GM12865 (cell line): Measurements from ENCODE around the gene ZNF236.
"Not testable (repeated sequence)": the region's sequence is repeated elsewhere in the genome, so short reads cannot be mapped to it uniquely, and the experiment has no call there.

ENCODE experiments used
- DNase-seq: peaks from one replicate; pipeline ENCODE4 v3.0.0; 2010; ENCODE audit warnings: low read depth
- H3K4me3 ChIP-seq: 2 replicates; pipeline ENCODE4 v1.5.1; 2011; ENCODE audit warnings: mild to moderate bottlenecking, low read depth, low read length, control low read depth
- TF ChIP-seq, protein P1 (sequence below): IDR thresholded peaks from 2 replicates; pipeline ENCODE4 v1.5.1; 2011; ENCODE audit warnings: low read length, control low read depth, low read depth, inconsistent platforms; ENCODE audit not compliant: insufficient read depth; ENCODE audit errors: missing control alignments

ZNF236 gene

DNA sequence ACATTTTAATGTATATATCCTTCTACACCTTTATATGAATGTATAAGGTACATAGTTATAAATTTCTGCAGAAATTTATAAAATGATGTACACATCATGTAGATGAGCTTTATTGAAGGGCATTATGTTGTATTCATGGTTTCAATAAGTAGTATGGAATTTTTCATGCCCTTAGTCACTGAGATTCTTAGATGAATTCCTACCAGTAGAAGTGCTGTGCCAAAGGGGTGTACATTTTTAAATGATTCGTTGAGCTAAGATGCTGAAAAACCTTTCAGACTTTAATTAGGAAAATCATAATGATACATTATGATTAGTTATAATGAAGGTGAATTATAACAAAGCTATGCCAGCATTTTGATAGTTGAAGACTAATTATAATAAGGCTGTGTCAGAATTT is 115.2 kb downstream of the ZNF236 start:
- TF ChIP-seq, protein P1, sequence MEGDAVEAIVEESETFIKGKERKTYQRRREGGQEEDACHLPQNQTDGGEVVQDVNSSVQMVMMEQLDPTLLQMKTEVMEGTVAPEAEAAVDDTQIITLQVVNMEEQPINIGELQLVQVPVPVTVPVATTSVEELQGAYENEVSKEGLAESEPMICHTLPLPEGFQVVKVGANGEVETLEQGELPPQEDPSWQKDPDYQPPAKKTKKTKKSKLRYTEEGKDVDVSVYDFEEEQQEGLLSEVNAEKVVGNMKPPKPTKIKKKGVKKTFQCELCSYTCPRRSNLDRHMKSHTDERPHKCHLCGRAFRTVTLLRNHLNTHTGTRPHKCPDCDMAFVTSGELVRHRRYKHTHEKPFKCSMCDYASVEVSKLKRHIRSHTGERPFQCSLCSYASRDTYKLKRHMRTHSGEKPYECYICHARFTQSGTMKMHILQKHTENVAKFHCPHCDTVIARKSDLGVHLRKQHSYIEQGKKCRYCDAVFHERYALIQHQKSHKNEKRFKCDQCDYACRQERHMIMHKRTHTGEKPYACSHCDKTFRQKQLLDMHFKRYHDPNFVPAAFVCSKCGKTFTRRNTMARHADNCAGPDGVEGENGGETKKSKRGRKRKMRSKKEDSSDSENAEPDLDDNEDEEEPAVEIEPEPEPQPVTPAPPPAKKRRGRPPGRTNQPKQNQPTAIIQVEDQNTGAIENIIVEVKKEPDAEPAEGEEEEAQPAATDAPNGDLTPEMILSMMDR = no peak
- DNase-seq = no peak
- H3K4me3 ChIP-seq = no peak overlapping the region

DNA sequence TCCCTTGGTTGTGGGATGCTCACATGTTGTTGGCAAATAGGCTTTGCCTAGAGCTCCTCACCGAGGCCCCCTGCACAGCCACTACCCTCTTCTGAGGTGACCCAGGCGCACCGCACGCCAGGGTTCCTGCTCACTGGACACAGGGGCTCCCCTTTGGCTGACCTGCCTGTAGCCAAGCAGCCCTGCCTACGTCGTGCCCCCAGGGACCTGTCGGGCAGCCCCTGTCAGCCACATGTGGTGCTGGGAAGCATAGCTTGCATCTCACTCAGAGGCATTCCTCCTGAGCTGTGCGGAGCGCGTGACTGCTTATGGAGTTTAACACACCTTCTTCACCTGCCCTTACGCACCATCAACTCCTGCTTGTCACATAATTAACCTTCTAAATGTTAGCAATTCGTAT is 116.3 kb downstream of the ZNF236 start:
- TF ChIP-seq, protein P1 = no peak
- H3K4me3 ChIP-seq = no peak overlapping the region
- no peak for DNase-seq

DNA sequence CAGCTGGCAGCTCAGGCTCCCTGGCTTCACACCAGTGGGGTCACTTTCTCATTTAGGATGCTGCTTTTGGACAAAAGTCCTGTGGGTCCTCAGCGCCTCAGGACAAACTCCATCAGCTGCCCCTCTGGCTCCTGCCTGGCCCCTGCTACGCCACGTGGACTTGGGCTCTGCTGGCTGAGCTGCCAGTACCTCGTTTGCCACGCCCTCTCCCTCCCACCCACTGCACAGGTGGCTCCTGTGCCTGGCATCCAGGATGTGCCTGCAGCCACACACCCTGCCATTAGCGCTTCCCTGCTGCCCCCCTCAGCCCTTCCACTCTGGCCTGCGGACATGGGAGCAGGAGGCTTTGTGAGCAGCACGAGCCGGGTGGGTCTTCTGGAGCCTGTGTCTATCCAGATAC is 118.9 kb downstream of the ZNF236 start:
- TF ChIP-seq, protein P1 = no peak
- no peak for DNase-seq
- no peak overlapping the region for H3K4me3 ChIP-seq

DNA sequence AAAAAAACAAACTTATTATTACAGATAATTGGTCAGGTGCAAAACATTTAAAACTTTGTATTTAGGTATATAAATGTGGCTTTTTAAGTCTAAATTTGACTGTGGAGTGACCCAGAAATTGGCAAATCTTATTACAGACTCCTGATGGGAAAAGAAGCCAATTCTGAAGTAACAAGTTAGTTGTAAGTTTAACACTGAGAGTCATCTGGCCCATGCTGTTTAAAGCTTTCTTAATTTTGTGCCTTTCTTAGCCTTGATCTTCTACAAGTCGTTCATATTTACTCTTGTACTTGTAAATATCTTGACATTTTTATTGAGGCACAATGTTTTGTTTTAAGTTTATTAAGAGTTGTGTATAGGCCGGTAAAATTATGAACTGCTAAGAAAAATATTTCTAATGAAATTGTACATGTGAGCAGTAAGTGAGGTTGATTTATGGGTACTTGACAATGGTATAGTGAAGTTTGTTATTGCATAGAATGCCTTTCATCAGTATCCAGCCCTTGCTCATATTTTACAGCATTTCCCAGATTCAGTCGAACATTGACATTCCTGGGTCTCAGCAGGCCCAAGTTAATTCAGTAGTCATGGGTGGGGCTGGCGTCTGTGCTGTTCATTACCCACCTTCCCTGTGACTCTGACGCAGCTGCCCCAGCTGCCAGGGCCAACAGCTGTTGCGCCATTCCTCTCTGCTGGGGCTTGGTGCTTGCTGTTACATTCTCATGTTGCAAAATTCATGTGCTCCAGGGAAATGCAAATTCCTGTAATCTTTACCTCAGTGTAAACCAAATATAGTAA is 121.4 kb downstream of the ZNF236 start:
- TF ChIP-seq, protein P1 = no peak
- H3K4me3 ChIP-seq = no peak overlapping the region
- DNase-seq = no peak

DNA sequence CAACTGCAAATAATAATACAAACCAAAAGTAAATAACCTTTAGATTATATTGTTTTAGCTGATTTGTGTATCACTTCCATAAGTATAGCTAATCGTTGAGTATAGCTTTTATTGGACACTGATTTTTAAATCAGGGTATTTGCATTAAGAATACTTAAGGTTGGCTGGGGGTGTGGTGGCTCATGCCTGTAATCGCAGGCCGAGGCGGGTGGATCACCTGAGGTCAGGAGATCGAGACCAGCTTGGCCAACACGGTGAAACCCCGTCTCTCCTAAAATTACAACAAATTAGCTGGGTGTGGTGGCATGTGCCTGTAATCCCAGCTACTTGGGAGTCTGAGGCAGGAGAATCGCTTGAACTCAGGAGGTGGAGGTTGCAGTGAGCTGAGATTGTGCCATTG is 122.0 kb downstream of the ZNF236 start:
- not testable (repeated sequence) for DNase-seq

DNA sequence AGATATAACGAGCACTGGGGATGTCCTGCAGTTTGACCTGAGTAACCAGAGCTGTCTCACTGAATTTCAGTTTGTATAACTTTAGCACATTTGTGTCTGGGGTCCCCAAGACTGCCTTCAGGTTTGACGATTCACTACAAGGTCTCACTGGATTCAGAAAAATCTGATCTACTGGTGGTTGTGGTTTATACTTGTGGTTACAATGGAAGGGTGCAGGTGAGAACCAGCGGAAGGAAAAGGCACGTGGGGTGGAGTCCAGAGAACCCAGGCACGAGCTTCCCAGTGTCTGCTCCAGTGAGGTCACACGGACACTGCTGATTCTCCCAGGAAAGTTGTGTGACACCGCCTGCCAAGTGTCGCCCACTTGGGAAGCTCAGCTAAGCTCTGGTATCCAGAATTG is 126.0 kb downstream of the ZNF236 start:
- TF ChIP-seq, protein P1 = no peak
- no peak for DNase-seq
- no peak overlapping the region for H3K4me3 ChIP-seq

More for the DNA sequence above, 122.0 kb downstream of the ZNF236 start:
- H3K4me3 ChIP-seq = not testable (repeated sequence)

DNA sequence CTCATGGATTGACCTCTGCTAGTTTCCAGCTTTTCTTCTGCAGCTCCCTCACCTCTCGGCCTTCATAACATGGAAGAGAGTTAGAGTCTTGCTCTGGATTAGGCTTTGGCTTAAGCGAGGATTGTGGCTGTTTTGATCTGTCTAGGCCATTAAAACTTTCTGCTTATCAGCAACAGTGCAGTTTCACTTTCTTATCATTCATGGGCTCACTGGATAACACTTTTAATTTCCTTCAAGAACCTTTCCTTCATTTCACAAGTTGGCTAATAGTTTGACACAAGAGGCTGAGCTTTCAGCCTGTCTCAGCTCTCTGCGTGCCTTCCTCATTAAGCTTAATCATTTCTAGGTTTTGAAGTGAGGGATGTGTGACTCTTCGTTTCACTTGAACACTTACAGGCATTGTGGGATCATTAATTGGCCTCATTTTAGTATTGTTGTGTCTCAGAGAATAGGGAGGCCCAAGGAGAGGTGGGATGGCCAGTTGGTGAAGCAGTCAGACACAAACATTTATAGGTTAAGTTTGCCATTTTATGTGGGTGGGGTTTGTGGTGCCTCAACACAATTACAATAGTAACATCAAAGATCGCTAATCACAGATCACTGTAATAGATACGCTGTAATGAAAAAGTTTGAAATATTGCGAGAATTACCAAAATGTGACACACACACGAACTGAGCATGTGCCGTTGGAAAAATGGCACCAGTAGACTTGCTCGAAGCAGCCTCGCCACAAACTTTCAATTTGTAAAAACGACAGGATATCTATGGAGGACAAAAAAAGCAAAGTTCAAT is 129.3 kb downstream of the ZNF236 start:
- TF ChIP-seq, protein P1 = no peak
- no peak for DNase-seq
- no peak overlapping the region for H3K4me3 ChIP-seq
